Activated B cell treated with CpG ODN at 0.5 μM for 24 hours (primary cell): Measurements from ENCODE around the gene SERF2. TPM values are rescaled to one million over a fixed set of nuclear protein-coding genes. Genes with fewer than 3 reads are reported as not detected.

ENCODE experiments used
- ATAC-seq: fragments of 200-7000 bp; cut with Tn5 transposase; one replicate; pipeline ENCODE4 v1.10.0; 2021; ENCODE audit warnings: low read depth, mild to moderate bottlenecking, moderate library complexity
- CTCF ChIA-PET: fragments of 350-600 bp; sonication (Branson Sonifier 250); formaldehyde crosslinking; loops from one replicate; lab custom pipeline; 2021; ENCODE audit warnings: antibody characterized with exemption; lab: Charles Lee
- POLR2A ChIA-PET: fragments of 350-600 bp; sonication (Branson Sonifier 250); formaldehyde crosslinking; loops from one replicate; lab custom pipeline; 2021; ENCODE audit warnings: antibody characterized with exemption; lab: Charles Lee
- DNase-seq: peaks from one replicate; pipeline ENCODE4 v3.0.0; 2022
- H3K27ac Mint-ChIP-seq: one replicate; pipeline ENCODE4 v1.8.0; 2020; ENCODE audit warnings: mixed read lengths
- H3K27me3 Mint-ChIP-seq: one replicate; pipeline ENCODE4 v1.8.0; 2021; ENCODE audit warnings: mixed read lengths
- H3K36me3 Mint-ChIP-seq: one replicate; pipeline ENCODE4 v1.8.0; 2021; ENCODE audit warnings: low read depth, mixed read lengths
- H3K4me1 Mint-ChIP-seq: one replicate; pipeline ENCODE4 v1.8.0; 2021; ENCODE audit warnings: mixed read lengths
- H3K4me3 Mint-ChIP-seq: one replicate; pipeline ENCODE4 v1.8.0; 2020; ENCODE audit warnings: mild to moderate bottlenecking, mixed read lengths
- H3K9me3 Mint-ChIP-seq: one replicate; pipeline ENCODE4 v1.8.0; 2020; ENCODE audit warnings: mixed read lengths
- CTCF ChIP-seq: fragments of 200-600 bp; IDR thresholded peaks from one replicate; pipeline ENCODE4 v1.8.0; 2022; ENCODE audit warnings: antibody characterized with exemption, mild to moderate bottlenecking
- intact Hi-C: fragments of 100-400 bp; cut with micrococcal nuclease; formaldehyde crosslinking; loops from one replicate; pipeline ENCODE4 v1.15.1; 2024
- total RNA-seq: library from RNA; stranded (reverse); gene quantifications from 2 replicates; pipeline ENCODE4 v1.2.3, GENCODE V29; 2022

Gene SERF2
- total RNA-seq, 1 donor from 2014 or later: 601 TPM

DNA sequence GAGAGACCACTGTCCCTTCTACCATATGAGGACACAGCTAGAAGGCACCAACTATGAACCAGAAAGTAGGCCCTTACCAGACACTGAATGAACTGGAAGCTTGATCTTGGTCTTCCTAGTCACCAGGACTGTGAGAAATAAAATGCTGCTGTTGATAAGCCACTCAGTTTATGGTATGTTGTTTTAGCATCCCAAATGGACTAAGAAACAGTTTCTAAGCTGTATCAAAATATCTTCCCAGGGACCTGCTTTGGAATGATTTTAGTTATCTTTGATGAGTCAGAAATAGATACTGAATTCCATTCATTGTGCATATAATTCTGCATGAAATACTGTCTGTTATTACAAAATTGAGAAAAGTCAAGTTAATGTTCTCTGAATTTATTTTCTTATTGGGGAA lies 53.3 kb downstream of the SERF2 start:
- Mint-ChIP-seq H3K27me3 (no peaks in the 10 kb centered on the region), H3K4me3 (no peak overlapping the region), H3K36me3 (peaks cover 28% of the 10 kb centered on the region), H3K27ac (no peak overlapping the region), H3K9me3 (no peaks in the 10 kb centered on the region), H3K4me1 (peaks cover 4% of the 10 kb centered on the region)
- intact Hi-C loops: no loop called here
- ChIA-PET POLR2A (interaction anchor here (1.0 kb wide), 1 partner anchor 14 kb away, joined by 3 read pairs; no protein-coding TSS in a partner anchor), CTCF (no interaction called here)
- DNase-seq (no peak), ATAC-seq (no peak)
- TF ChIP-seq CTCF: no peak

Other genes with a start within 250 kb of the SERF2 start
- gene PPIP5K1, start 202.1 kb upstream of the SERF2 start, total RNA-seq: 61.7 and 71.0 TPM in 2 replicates
- not detected in 2 replicates for gene CKMT1B, start 198.3 kb upstream of the SERF2 start, total RNA-seq
- gene STRC, start 173.5 kb upstream of the SERF2 start, total RNA-seq: 0.42 and 0.49 TPM in 2 replicates
- 12.9 and 13.8 TPM in 2 replicates for gene CATSPER2, start 143.5 kb upstream of the SERF2 start, total RNA-seq
- gene CKMT1A, start 98.5 kb upstream of the SERF2 start, total RNA-seq: not detected in 2 replicates
- 179 and 194 TPM in 2 replicates for gene PDIA3, start 45.9 kb upstream of the SERF2 start, total RNA-seq
- gene ELL3, start 15.4 kb upstream of the SERF2 start, total RNA-seq: 95.5 and 108 TPM in 2 replicates
- gene SERINC4, start 7.9 kb downstream of the SERF2 start, total RNA-seq: 0.11 and 0.20 TPM in 2 replicates
- 19.2 and 19.7 TPM in 2 replicates for gene HYPK, start 8.3 kb downstream of the SERF2 start, total RNA-seq
- gene MFAP1, start 32.4 kb downstream of the SERF2 start, total RNA-seq: 26.1 and 27.9 TPM in 2 replicates
- 12.0 and 15.1 TPM in 2 replicates for gene WDR76, start 34.7 kb downstream of the SERF2 start, total RNA-seq